HFFc6 (cell line): Measurements from ENCODE around the gene SDS. TPM values are rescaled to one million over a fixed set of nuclear protein-coding genes. Genes with fewer than 3 reads are reported as not detected.

ENCODE experiments used
- DNase-seq: peaks from one replicate; pipeline ENCODE4 v3.0.0-alpha.2; 2018
- H3K27ac Mint-ChIP-seq: 2 replicates; pipeline ENCODE4 v1.8.0; 2020; ENCODE audit warnings: mild to moderate bottlenecking, mixed read lengths
- H3K27me3 Mint-ChIP-seq: 2 replicates; pipeline ENCODE4 v1.8.0; 2021; ENCODE audit warnings: mild to moderate bottlenecking, moderate library complexity, mixed read lengths; ENCODE audit not compliant: insufficient read depth
- H3K36me3 Mint-ChIP-seq: 2 replicates; pipeline ENCODE4 v1.8.0; 2021; ENCODE audit warnings: low read depth, mixed read lengths
- H3K4me1 Mint-ChIP-seq: 2 replicates; pipeline ENCODE4 v1.8.0; 2020; ENCODE audit warnings: low read depth, mixed read lengths
- H3K4me3 Mint-ChIP-seq: 2 replicates; pipeline ENCODE4 v1.8.0; 2020; ENCODE audit warnings: mild to moderate bottlenecking, moderate library complexity, mixed read lengths
- H3K9me3 Mint-ChIP-seq: 2 replicates; pipeline ENCODE4 v1.8.0; 2020; ENCODE audit warnings: mild to moderate bottlenecking, mixed read lengths
- total RNA-seq, 6 experiments: library from RNA; stranded (reverse); fragmentation: NEBNext Ultra II Directional; extraction: Animal tissue kit (Norgen Biotek cat#: 25700); gene quantifications; 2 replicates in 1 of 6; 3 replicates in 5 of 6; pipeline ENCODE4 v1.2.3, GENCODE V29; 2021
- TF ChIP-seq, protein P1 (sequence below): fragments of 200-600 bp; sonication (generic); IDR thresholded peaks from 2 replicates; pipeline ENCODE4 v1.5.0; 2021; ENCODE audit warnings: antibody characterized with exemption, mild to moderate bottlenecking

SDS gene
- total RNA-seq, 6 experiments from 2014 or later = not detected

DNA sequence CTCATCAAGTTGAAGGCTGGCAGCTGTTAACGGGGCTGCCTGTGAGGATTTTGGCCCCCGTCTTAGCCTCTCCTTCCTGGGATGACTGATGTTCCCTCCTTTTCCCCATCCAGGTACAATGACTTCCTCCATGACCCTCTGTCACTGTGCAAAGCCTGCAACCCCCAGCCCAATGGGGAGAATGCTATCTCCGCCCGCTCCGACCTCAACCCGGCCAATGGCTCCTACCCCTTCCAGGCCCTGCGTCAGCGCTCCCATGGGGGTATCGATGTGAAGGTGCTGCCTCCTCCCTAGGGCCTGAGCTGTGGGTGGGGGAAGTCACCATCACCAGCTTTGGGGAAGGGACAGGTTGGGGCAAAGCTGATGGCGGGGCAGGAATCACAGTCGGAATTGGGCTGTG is 16.1 kb downstream of the SDS start:
- no peak overlapping the region for H3K27ac Mint-ChIP-seq
- TF ChIP-seq, protein P1, sequence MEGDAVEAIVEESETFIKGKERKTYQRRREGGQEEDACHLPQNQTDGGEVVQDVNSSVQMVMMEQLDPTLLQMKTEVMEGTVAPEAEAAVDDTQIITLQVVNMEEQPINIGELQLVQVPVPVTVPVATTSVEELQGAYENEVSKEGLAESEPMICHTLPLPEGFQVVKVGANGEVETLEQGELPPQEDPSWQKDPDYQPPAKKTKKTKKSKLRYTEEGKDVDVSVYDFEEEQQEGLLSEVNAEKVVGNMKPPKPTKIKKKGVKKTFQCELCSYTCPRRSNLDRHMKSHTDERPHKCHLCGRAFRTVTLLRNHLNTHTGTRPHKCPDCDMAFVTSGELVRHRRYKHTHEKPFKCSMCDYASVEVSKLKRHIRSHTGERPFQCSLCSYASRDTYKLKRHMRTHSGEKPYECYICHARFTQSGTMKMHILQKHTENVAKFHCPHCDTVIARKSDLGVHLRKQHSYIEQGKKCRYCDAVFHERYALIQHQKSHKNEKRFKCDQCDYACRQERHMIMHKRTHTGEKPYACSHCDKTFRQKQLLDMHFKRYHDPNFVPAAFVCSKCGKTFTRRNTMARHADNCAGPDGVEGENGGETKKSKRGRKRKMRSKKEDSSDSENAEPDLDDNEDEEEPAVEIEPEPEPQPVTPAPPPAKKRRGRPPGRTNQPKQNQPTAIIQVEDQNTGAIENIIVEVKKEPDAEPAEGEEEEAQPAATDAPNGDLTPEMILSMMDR = no peak
- DNase-seq = no peak
- H3K36me3 Mint-ChIP-seq = peaks cover 6% of the 10 kb centered on the region; the same call in 1 of the 2 replicates
- no peaks in the 10 kb centered on the region for H3K9me3 Mint-ChIP-seq
- no peaks in the 10 kb centered on the region for H3K4me1 Mint-ChIP-seq
- H3K27me3 Mint-ChIP-seq = no peaks in the 10 kb centered on the region
- no peak overlapping the region for H3K4me3 Mint-ChIP-seq

DNA sequence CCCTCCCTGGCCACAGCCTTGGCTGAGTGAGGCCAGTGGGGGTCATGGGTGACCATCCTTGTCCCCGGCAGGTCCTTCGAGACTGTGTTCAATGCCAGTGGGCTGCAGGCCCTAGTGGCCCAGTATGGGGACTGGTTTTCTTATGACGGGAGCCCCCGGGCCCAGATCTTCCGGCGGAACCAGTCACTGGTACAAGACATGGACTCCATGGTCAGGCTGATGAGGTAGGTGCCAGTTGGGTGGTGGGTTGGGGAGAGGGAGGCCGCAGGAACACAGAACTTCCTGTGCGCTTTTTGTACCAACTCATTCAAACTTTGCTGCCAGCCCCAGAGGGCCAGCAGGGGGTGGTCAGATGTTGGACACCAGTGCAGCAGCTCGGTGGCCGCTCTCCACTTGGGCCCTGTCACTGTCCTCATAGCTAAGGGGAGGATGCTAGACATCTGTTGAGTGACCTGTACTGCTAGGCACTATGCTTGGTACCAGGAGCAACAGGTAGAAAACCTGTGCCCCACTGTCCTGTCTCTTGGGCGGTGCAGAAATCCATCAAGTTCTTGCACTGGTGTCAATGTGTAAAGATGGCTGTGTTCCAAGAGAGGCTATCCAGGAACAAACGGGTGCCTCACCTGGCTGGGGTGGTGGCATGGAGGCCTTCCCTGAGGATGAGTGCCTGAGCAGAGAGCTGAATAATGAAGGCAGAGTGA is 16.7 kb downstream of the SDS start:
- no peaks in the 10 kb centered on the region for H3K9me3 Mint-ChIP-seq
- DNase-seq = no peak
- TF ChIP-seq, protein P1 = no peak
- H3K27ac Mint-ChIP-seq = no peak overlapping the region
- H3K4me3 Mint-ChIP-seq = no peak overlapping the region
- no peaks in the 10 kb centered on the region for H3K27me3 Mint-ChIP-seq
- H3K4me1 Mint-ChIP-seq = no peaks in the 10 kb centered on the region
- peaks cover 6% of the 10 kb centered on the region; the same call in 1 of the 2 replicates for H3K36me3 Mint-ChIP-seq

DNA sequence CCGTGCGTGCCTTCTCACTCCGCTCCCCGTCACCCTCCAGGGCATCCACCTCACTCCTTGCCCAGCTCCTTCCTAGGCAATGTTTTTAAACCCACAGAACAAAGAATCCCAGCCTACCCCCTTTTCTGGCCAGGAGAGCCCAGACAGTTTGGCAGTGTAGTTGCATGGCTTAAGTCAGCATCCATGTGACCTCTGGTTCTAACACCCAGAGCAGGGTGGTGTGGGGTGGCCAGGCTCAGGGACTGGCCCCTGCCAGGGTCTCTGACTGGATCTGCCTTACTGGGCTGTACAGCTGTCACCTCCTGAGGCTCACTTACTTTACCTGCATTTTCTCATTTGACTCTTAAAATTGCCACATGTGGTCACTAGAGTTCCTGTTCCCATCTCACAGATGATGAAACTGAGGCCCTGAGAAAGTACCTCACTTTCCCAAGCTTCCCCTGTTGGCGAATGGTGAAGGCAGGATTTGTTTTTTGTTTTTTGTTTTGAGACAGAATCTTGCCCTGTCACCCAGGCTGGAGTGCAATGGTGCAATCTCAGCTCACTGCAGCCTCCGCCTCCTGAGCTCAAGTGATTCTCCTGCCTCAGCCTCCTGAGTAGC is 18.3 kb downstream of the SDS start:
- Mint-ChIP-seq H3K4me1 (no peaks in the 10 kb centered on the region), H3K27ac (no peak overlapping the region)
- TF ChIP-seq, protein P1 = no peak

DNA sequence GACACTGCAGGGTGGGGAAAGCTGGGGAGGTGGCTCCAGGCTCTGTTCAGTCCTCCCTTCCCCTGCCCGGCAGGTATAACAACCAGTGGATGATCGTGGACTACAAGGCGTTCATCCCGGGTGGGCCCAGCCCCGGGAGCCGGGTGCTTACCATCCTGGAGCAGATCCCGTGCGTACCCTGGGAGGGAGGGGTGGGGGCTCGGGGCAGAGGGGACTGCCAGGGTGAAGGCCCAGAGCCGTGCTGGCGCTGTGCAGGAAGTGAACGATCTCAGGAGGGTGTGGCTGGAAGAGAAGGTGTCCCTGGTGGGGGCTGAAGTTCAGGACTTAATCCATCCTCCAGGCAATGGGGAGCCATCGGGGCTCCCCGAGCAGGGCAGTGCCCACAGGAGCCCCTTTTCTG is 18.9 kb downstream of the SDS start:
- H3K27ac Mint-ChIP-seq = no peak overlapping the region
- H3K36me3 Mint-ChIP-seq = peaks cover 6% of the 10 kb centered on the region; the same call in 1 of the 2 replicates
- TF ChIP-seq, protein P1 = no peak
- DNase-seq = no peak
- no peaks in the 10 kb centered on the region for H3K27me3 Mint-ChIP-seq
- no peaks in the 10 kb centered on the region for H3K9me3 Mint-ChIP-seq
- no peaks in the 10 kb centered on the region for H3K4me1 Mint-ChIP-seq
- H3K4me3 Mint-ChIP-seq = no peak overlapping the region

More for the DNA sequence above, 18.3 kb downstream of the SDS start:
- H3K9me3 Mint-ChIP-seq = no peaks in the 10 kb centered on the region
- DNase-seq = no peak
- peaks cover 6% of the 10 kb centered on the region; the same call in 1 of the 2 replicates for H3K36me3 Mint-ChIP-seq
- H3K27me3 Mint-ChIP-seq = no peaks in the 10 kb centered on the region
- no peak overlapping the region for H3K4me3 Mint-ChIP-seq

DNA sequence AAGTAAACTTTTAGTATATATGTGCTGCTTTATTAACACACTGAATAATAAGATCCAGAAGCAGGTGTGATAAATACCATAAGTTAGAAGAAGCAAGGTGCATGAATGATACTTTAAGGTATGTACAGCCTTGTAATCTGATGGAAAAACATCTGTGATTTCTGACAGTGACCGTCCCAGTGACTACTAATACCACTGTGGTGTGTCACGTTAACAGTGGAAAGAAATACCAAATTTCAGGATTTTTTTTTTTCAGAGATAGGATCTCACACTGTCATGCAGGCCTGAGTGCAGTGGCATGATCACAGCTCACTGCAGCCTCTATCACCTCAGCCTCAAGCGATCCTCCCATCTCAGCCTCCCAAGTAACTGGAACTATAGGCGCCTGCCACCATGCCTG is 21.5 kb downstream of the SDS start:
- Mint-ChIP-seq H3K9me3 (no peaks in the 10 kb centered on the region), H3K4me1 (no peaks in the 10 kb centered on the region), H3K4me3 (no peak overlapping the region), H3K27me3 (no peaks in the 10 kb centered on the region), H3K36me3 (peaks cover 6% of the 10 kb centered on the region; the same call in 1 of the 2 replicates), H3K27ac (no peak overlapping the region)
- DNase-seq = no peak
- TF ChIP-seq, protein P1 = no peak
